ENCODE results near the gene MEGF6. TPM values are rescaled to one million over a fixed set of nuclear protein-coding genes. Genes with fewer than 3 reads are reported as not detected.

MEGF6 gene
- polyA plus RNA-seq, 12 donors = 6.0 to 59.7 (median 11.5) TPM; not detected in 1

- no peak for DNase-seq
Observed at GRCh38 chr1:3443807-3444206, 167.5 kb downstream of the MEGF6 start.

- DNase-seq = no peak
Observed at GRCh38 chr1:3442901-3443300, 168.4 kb downstream of the MEGF6 start.

DNA sequence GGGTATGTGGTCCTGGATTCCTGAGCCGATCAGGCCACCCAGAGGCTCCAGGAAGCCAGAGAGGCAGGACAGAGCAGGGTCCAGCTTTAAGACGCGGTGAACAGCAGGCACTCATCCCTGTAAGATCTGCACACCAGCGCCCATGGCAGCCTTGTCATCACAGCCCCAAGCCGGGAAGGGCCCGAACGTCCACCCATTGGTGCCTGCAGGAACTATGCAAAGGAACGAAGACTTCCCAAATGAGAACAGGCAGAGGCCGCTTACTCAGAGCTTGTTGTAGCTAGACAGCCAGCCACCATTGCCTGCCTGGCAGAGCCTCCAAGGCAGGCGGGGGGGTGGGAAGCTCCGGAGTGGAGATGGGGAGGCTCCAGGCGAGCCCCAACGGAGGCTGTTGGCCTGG is 169.0 kb downstream of the MEGF6 start:
- no peak for DNase-seq

- no peak for DNase-seq
Observed at GRCh38 chr1:3441880-3442279, 169.4 kb downstream of the MEGF6 start.

DNA sequence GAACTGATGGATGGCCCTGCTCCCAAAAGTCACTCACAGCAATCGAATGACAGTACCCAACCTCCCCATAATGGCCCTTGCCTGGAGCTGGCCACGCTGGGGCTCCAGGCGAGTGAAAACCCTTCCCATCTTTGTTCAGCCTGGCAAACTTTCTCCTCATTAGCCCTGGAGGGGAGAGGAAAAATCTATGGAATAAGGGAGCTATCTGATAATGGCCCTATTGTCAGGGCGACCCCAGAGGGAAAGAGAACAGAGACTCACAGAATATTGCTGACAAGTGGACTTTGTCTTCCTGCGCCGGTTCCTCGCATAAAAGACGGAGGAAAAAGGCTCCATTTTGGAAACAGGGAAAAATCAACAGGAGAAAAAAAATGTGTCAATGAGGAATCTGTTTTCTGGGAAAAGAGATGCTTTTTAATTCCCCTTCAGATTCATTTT is 169.9 kb downstream of the MEGF6 start:
- DNase-seq = no peak

DNA sequence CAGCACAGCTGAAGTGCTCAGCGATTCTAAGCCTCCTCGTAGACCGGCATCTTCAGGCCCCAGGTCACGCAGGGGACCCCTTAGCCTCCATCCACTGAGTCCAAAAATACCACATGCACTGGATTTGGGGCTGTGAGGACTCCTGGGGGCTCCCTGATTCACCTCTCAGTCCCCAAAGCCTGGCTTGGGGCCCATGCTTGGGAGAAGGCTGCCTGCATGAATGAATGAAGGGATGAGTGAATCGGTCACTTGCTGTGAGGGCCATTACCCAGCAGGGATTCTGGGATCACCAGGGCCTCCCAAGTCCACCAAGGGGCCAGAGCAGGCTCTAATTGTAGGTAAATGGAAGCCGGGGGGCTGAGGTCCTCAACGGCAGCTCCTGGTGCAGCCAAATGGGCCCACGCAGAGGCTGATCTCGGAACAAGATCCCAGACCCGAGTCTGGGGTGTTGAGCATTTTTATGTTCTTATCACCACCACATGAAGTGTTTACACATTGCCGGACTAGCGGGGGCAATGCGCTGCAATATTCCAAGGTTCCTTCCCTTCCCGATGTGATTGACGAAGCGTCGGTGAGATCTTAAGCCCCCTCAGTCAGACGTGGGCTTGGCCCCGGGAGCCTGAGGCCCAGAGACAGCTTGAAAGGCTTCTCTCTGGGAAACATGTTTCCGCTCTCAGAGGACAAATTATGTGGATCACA is 170.4 kb downstream of the MEGF6 start:
- no peak for DNase-seq

- DNase-seq = no peak
Observed at GRCh38 chr1:3440300-3440681, 171.0 kb downstream of the MEGF6 start.

Other genes starting within 250 kb of the MEGF6 start
- gene ARHGEF16, start 156.8 kb downstream of the MEGF6 start, polyA plus RNA-seq (ENCODE audit: insufficient read length in 12 of 12) = 10 to 100 TPM in 1 of 12 donors, 1 to 10 TPM in 3, under 1 TPM in 7, not detected in 1; 0.21 to 11.1 (median 0.59) TPM
- gene TPRG1L, start 13.5 kb upstream of the MEGF6 start, polyA plus RNA-seq (ENCODE audit: insufficient read length in 12 of 12) = 10 to 100 TPM in 11 of 12 donors, not detected in 1; 26.2 to 34.2 (median 29.8) TPM
- 10 to 100 TPM in 9 of 12 donors, 1 to 10 TPM in 2, not detected in 1; 3.3 to 14.6 (median 11.7) TPM for gene WRAP73, start 38.6 kb upstream of the MEGF6 start, polyA plus RNA-seq (ENCODE audit: insufficient read length in 12 of 12)
- 1 to 10 TPM in 7 of 12 donors, under 1 TPM in 3, not detected in 2; 0.56 to 9.4 (median 1.3) TPM for gene TP73, start 41.0 kb upstream of the MEGF6 start, polyA plus RNA-seq (ENCODE audit: insufficient read length in 12 of 12)
- gene CCDC27, start 140.9 kb upstream of the MEGF6 start, polyA plus RNA-seq (ENCODE audit: insufficient read length in 12 of 12) = under 1 TPM in 10 of 12 donors, not detected in 2; 0.08 to 0.34 (median 0.13) TPM
- gene SMIM1, start 161.2 kb upstream of the MEGF6 start, polyA plus RNA-seq (ENCODE audit: insufficient read length in 12 of 12) = 10 to 100 TPM in 1 of 12 donors, 1 to 10 TPM in 10, not detected in 1; 1.6 to 28.7 (median 3.3) TPM
- 10 to 100 TPM in 11 of 12 donors, not detected in 1; 19.7 to 56.4 (median 50.1) TPM for gene LRRC47, start 185.0 kb upstream of the MEGF6 start, polyA plus RNA-seq (ENCODE audit: insufficient read length in 12 of 12)
- gene CEP104, start 245.7 kb upstream of the MEGF6 start, polyA plus RNA-seq (ENCODE audit: insufficient read length in 12 of 12) = 100 to 1,000 TPM in 1 of 12 donors, 10 to 100 TPM in 11; 17.4 to 108 (median 23.1) TPM
- gene DFFB, start 246.0 kb upstream of the MEGF6 start, polyA plus RNA-seq (ENCODE audit: insufficient read length in 12 of 12) = 1 to 10 TPM in 10 of 12 donors, not detected in 2; 3.4 to 8.7 (median 4.4) TPM

Data from muscle of arm (tissue), 12 donors.